NCI-H2029 (cell line): ENCODE data around the gene TMEM108.

Experiments used
- DNase-seq: peaks from one replicate; lab custom pipeline; 2025; lab: John Stamatoyannopoulos, UW

Gene TMEM108

DNA sequence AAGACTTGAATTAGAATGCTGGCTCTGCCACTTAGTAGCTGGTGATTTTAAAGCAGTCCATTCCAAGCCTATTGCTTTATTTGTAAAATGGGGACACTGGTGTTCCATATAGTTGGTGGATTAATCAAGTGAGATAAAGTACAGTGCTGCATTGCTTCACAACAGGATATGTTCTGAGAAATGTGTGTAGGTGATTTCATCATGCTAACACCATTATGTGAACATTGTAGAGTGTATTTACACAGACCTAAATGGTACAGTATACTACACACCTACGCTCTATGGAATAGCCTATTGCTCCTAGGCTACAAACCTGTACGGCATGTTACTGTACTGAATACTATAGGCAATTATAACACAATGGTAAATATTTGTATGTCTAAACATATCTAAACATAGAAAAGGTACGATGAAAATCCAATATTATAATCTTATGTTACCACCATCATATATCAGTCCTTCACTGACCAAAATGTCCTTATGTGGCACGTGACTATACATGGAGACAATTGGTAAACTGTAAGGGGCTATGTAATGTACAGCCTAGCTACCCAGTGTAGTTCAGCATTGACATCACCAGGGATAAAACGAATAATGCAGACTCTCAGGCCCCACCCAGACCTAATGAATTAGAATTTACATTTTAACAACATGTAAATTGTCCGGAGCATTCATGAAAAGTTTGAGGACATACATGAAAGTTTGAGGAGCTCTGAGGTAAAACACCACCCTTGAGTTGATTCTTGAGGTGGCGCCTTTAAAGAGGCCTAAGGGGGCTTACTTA lies 240.3 kb downstream of the TMEM108 start:
- no peak for DNase-seq

DNA sequence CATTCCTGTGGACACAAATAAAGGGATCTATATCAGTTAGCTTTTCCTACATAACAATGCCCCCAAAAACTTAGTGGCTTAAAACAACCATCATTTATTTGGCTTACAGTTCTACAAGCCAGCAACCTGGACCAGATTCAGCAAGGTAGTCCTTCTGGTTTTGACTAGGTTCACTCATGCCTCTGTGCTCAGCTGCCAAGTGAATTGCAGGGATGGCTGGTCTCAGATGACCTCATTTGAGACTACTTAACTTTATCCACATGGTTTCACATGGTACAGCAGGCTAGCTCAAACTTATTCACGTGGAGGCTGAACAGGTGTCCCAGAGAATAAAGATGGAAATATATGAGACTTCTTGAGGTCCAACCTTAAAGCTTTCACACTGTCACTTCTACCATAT lies 242.4 kb downstream of the TMEM108 start:
- DNase-seq = peak; percentile 59

DNA sequence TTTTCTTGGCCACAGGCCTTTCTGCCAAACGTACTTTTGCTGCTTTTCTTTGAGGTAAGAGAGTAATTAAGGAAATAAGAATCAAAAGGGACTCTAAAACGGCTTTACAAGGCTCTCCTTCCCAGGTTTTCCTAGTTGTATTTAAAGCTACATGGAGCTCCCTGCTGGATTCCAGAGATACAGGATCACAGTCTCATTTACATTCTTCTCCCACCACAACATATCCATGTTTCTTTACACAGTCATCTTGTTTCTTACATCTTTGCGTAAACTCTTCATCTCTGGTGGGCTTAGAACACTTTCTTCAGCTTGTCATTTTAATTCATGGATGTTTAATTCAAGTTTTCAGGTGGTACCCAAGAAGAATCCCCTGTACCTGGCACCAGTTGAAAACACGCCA lies 244.0 kb downstream of the TMEM108 start:
- no peak for DNase-seq

GRCh38 chr3:133283958-133284807 lies 246.0 kb downstream of the TMEM108 start:
- no peak for DNase-seq

GRCh38 chr3:133289322-133289721 lies 251.1 kb downstream of the TMEM108 start:
- DNase-seq = no peak

DNA sequence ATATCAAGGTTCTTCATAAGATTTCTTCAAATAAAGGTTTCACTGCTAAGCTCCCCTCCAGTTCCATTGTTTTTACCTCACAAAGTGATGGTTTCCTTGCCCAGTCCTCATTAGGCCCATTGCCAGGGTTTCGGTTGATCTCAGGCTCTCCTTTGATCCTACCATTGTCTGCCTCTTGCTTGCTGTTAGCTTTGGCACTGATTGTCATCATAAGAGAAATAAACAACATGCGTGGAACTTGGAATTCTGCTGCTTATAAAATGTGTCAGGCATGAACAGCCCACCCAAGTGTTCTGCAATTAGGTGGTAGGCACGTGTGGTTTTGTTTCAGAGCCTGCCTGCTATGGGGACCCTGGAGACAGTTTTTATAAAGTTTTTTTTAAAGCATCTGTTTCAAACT lies 254.1 kb downstream of the TMEM108 start:
- peak; percentile 66 for DNase-seq

DNA sequence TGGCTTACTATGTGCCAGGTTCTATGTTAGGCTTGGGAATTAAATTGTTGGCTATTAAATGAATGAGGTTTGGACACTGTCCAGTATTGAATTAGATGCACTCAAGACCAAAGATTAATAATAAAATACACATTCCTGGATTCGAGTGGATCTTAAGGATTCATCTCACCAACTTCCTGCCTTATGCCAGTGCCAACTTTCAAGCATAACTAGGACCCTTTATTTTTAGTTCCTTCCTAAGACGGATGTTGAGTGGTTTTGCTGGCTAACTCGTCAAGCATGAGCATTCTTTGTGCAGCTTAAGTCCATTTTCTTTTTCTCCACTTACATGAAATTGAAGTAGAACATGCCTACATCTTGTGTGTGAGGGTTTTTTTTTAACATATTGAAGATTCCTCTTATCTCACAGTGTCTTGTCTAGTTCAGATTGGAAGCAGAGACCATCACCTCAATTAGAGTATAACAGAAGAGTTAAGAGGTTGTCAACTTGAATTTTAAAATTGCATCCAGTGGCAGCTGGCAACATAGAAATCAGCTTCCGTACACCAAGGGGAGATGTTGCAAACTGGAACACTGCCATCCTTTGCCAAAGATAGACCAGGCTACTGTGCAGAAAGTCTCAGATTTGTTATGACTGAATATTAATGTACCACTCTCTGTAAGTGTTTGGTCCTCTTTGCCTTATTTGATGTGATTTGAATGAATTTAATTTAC lies 255.4 kb downstream of the TMEM108 start:
- no peak for DNase-seq

- DNase-seq = no peak
These were observed 256.1 kb downstream of the TMEM108 start for GRCh38 chr3:133294253-133294652.

DNA sequence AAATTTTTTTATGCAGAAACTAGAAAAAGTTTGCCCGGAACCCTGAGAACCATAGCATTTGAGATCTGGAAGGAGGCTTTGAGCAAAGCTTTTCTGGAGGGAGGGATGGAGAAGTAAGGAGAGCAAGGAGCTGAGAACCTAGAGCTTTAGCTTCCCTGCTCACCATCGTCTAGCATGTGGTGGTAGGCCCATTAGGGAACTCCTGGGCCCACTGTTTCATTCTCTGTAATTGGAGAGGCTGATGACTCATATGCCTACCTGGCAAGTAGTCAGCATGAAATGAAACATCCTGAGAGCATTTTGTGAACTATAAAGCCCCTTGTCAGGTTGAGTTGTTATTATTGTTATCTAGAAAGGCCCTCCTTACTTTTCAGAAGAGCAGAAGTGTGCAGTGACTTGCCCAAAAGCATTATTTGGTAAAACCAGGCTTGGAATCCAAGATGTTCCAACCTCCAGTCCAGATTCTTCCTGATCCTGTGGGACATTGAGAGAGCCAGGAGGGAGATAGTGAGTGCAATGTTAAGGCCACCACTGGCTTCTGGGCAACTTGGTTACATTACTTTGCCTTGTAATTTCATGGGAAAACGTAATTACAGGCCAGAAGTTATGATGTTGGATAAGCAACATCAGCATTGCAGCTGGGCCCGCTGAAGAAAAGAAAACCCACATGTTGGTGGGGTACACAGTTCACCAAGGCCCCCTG lies 257.2 kb downstream of the TMEM108 start:
- DNase-seq = peak; percentile 70

DNA sequence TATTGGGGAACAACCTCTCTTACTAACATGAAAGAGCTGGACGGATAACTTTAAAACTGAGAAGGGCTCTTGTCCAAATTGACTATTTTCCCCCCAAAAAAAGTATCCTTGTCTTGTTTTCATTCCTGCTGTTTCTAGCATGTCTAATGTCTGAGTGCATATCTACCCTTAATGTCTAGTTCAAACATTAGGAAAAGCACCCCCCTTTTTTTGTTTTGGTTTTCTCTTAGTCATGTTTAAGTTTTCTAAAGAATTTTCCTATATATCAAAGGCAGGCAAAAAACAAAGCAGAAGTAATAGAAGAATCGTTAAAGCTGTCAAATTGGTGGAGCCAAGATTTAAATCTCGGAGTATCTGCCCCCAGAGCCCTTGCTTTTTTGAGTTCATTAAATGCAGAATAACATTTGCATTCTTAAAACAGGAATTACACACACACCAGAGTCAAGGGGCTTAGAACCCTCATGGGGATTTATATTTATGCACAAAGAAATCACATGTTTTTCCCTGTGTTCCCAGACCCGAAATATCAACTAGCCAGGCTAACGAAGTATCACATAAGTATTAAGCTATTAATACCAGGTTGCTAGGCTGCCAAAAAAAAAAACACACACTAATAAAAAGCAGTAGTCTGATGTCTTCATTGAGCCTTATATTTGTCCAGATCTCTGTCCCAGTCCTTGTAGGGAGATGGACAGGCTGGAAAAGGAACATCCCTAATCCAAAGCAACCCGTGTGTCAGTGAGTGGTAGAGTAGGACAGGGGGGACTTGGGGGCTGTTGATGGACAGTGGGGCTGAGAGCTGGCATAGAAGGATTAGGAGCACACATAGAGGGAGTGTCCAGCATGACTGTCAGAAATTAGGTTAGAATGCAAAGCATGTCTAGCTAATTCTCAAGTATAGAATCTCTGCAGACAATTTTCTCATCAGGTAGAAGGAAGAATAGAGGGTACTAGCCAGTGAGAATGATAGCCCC lies 258.0 kb downstream of the TMEM108 start:
- no peak for DNase-seq

DNA sequence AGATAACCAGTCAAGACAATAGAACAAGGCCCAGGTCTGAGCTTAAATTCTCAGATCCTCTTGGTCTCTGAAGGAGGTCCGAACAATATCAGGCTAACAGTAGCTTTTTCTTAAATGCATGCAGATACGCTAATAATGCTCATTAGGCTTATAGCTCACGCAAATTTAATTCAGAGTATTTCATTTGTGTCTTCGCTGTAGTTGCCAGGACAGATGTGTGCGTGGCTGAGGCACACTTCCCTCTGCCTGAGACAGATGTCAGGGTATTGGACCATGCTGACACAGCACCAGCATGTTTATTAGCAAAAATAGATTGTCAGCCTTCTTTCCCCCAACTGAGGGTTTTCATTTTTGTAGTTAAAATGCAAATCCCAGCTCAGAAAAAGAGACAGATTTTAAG lies 258.8 kb downstream of the TMEM108 start:
- no peak for DNase-seq

GRCh38 chr3:133300102-133300501 lies 261.9 kb downstream of the TMEM108 start:
- no peak for DNase-seq

- DNase-seq = no peak
These were observed 263.0 kb downstream of the TMEM108 start for GRCh38 chr3:133301194-133301593.

- no peak for DNase-seq
These were observed 263.5 kb downstream of the TMEM108 start for GRCh38 chr3:133301731-133302130.

DNA sequence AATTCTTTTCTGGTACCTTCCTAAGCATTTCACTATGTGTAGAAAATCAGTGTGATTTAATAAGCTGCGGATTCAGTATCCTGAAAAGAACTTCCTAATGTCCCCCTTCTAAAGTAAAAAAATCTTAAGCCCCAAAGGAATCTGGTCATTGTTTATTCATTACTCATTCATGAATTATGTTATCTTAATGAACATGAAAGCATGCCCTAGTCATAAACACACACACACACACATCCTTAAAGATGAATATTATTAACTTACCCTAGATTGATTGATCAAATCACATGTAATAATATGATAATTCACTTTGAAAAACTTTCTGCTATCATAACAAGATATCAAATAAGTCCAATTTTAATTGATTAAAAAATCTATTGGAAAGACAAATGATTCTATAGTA lies 265.2 kb downstream of the TMEM108 start:
- no peak for DNase-seq

DNA sequence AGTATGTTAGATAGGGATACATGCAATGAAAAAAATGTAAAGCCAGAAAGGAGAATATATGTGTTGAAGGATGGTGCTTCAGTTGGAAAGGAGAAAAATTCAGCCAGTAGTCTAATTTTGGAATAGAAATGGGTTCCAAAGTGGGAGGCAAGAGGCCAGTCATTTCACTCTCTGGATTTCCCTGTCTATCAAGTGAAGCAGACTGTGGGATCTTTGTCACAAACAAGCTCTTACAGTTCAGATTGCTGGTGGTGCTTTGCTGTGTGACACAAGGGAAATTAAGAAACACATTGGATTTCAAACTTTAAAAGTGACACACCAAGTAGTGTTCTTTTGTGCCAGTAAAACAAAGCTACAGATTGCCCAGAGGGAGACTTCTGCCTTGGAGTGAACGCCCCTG lies 279.7 kb downstream of the TMEM108 start:
- no peak for DNase-seq

DNA sequence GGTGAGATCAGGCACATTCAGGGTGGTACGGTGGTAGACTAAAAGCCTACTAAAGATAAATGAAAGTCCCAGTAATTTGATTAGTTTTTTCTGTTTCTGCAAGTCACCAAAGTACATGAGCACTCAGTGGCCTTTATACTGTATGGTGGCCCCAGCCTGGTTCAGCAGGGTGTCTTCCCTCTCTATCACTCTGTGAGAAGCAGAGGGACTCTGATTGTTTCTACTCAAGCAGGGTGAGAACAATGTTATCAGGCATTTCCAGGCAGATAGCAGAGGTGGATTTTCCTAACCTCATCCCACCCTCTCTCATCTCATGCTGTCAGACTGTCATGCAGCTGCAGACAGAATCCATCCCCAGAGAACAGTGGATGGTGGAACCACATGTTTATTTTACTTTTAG lies 290.2 kb downstream of the TMEM108 start:
- DNase-seq = no peak

DNA sequence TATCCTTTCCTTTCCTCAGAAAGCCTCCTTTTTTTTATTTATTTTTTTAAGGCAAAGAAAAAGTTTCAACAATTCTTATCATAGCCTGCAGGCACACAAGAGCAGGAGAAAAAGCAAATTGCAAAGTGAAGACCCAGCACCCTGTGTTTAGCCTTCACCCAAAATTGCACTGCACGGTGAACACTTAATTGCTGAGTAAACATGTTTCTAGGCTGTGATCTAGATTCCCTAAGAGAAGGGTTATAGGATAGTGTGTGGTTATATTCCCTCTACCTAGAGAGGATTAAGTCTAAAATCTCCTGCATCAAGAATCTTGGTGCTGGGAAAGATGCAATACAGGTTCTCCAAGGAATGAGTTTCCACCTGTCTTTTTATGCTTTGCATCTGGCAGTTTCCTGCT lies 291.4 kb downstream of the TMEM108 start:
- no peak for DNase-seq

DNA sequence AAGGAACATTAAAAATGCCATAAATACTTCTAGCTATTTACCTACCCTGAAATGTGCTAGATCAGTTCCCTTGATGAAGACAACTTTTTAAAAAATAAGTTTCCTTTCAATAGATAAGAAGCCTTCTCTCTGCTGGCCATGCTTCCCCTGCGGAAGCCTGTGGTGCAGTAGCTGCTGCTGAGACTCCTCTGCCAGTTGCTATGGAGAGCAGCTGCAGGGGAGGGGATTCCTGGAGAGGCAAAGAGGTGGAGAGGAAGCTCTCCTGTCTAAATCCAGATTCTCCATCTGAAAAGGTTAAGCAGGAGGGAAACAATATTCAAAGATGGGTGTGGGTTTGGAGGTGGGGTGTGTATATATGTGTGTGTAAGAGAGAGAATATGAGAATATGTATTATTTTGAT lies 291.9 kb downstream of the TMEM108 start:
- peak; percentile 43 for DNase-seq

DNA sequence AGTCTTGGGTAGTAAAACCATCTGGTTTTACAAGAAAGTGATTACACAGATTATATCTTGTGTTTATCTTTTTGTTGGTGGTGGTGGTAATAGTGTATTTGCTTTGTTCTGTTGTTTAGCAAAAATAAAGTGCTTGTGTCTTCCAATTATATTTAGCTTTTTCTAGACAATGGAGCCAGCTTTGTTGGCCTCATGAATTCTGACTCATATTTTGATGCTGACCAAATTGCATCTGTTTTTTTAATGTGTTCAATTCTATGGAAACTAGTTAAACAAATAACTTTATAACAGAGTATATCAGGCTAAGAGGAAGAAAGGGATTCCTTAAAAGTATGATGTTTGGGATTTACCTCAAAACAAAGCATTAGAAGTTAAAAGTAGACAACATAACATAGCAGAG lies 292.3 kb downstream of the TMEM108 start:
- no peak for DNase-seq

DNA sequence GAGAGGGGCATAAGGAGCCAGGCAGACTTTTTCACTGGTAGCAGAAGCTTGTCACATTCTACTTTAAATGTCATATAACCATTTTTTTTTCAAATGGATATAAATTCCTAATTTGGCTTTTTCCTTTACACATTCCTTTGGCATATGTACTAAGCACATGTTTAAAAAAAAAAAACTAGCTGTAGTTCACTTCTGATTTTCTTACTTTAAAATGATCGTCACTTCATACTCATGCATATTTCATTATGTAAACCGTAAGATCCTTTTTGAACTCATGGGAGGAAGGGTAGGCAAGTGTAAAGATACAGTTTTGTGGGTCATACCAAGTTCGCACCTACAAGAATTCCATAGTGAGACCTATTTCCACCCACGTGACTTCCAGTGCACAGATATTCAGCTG lies 316.5 kb downstream of the TMEM108 start:
- DNase-seq = no peak
